ENCODE measurements around the gene TMEM217. TPM values are rescaled to one million over a fixed set of nuclear protein-coding genes. Genes with fewer than 3 reads are reported as not detected.

Gene TMEM217
- total RNA-seq, 1 donor from 2014 or later, result 1.4 TPM

GRCh38 chr6:37269105-37269504 is 11.2 kb upstream of the TMEM217 start:
- Mint-ChIP-seq H3K4me3 (ENCODE audit: low read depth) (no peak overlapping the region), H3K27ac (no peak overlapping the region), H3K9me3 (ENCODE audit: low read depth) (no peaks in the 10 kb centered on the region), H3K36me3 (ENCODE audit: insufficient read depth) (peaks cover 8% of the 10 kb centered on the region), H3K4me1 (ENCODE audit: low read depth) (peaks cover 13% of the 10 kb centered on the region), H3K27me3 (no peaks in the 10 kb centered on the region)
- TF ChIP-seq CTCF (IDR thresholded peaks at IDR 0.05; ENCODE audit: unreplicated experiment), result no peak
- DNase-seq (ENCODE audit: low spot score, unreplicated experiment), result no peak

- no peak for TF ChIP-seq CTCF (IDR thresholded peaks at IDR 0.05; ENCODE audit: unreplicated experiment)
- DNase-seq (ENCODE audit: low spot score, unreplicated experiment), result no peak
- Mint-ChIP-seq H3K4me3 (ENCODE audit: low read depth) (no peak overlapping the region), H3K27me3 (no peaks in the 10 kb centered on the region), H3K4me1 (ENCODE audit: low read depth) (peaks cover 27% of the 10 kb centered on the region), H3K36me3 (ENCODE audit: insufficient read depth) (peaks cover 7% of the 10 kb centered on the region), H3K9me3 (ENCODE audit: low read depth) (no peaks in the 10 kb centered on the region), H3K27ac (no peak overlapping the region)
Observed at GRCh38 chr6:37265860-37266259, 7.9 kb upstream of the TMEM217 start.

GRCh38 chr6:37265001-37265400 is 7.1 kb upstream of the TMEM217 start:
- TF ChIP-seq CTCF (IDR thresholded peaks at IDR 0.05; ENCODE audit: unreplicated experiment), result no peak
- Mint-ChIP-seq H3K4me1 (ENCODE audit: low read depth) (peaks cover 27% of the 10 kb centered on the region), H3K27me3 (no peaks in the 10 kb centered on the region), H3K9me3 (ENCODE audit: low read depth) (no peaks in the 10 kb centered on the region), H3K36me3 (ENCODE audit: insufficient read depth) (peaks cover 3% of the 10 kb centered on the region), H3K27ac (no peak overlapping the region), H3K4me3 (ENCODE audit: low read depth) (no peak overlapping the region)
- no peak for DNase-seq (ENCODE audit: low spot score, unreplicated experiment)

- H3K4me1 Mint-ChIP-seq (ENCODE audit: low read depth), result peaks cover 39% of the 10 kb centered on the region
- DNase-seq (ENCODE audit: low spot score, unreplicated experiment), result no peak
- no peaks in the 10 kb centered on the region for H3K27me3 Mint-ChIP-seq
- TF ChIP-seq CTCF (IDR thresholded peaks at IDR 0.05; ENCODE audit: unreplicated experiment), result no peak
- H3K9me3 Mint-ChIP-seq (ENCODE audit: low read depth), result no peaks in the 10 kb centered on the region
- H3K4me3 Mint-ChIP-seq (ENCODE audit: low read depth), result no peak overlapping the region
- H3K27ac Mint-ChIP-seq, result peak overlapping the region; percentile 31
- no peaks in the 10 kb centered on the region for H3K36me3 Mint-ChIP-seq (ENCODE audit: insufficient read depth)
Observed at GRCh38 chr6:37262446-37263026, 4.6 kb upstream of the TMEM217 start.

- no peaks in the 10 kb centered on the region for H3K27me3 Mint-ChIP-seq
- DNase-seq (ENCODE audit: low spot score, unreplicated experiment), result no peak
- H3K27ac Mint-ChIP-seq, result no peak overlapping the region
- no peaks in the 10 kb centered on the region for H3K36me3 Mint-ChIP-seq (ENCODE audit: insufficient read depth)
- no peak overlapping the region for H3K4me3 Mint-ChIP-seq (ENCODE audit: low read depth)
- no peaks in the 10 kb centered on the region for H3K9me3 Mint-ChIP-seq (ENCODE audit: low read depth)
- no peak for TF ChIP-seq CTCF (IDR thresholded peaks at IDR 0.05; ENCODE audit: unreplicated experiment)
- peaks cover 39% of the 10 kb centered on the region for H3K4me1 Mint-ChIP-seq (ENCODE audit: low read depth)
Observed at GRCh38 chr6:37261198-37261597, 3.3 kb upstream of the TMEM217 start.
